SH-SY5Y (cell line): ENCODE results near the gene PTPRA.

Source experiments
- GATA2 ChIP-seq: IDR thresholded peaks from 2 replicates; pipeline ENCODE4 v1.6.1; 2011; ENCODE audit warnings: mild to moderate bottlenecking, low read depth, low read length
- GATA3 ChIP-seq: IDR thresholded peaks from 2 replicates; pipeline ENCODE4 v1.6.1; 2011; ENCODE audit warnings: low read depth, mild to moderate bottlenecking, low read length, moderate library complexity

- TF ChIP-seq GATA3 (no peak), GATA2 (no peak)
Observed at GRCh38 chr20:2840967-2841531, 32.2 kb upstream of the PTPRA start.
